H54 (cell line): ENCODE results near the gene FRAS1.

Experiments
- DNase-seq: peaks from one replicate; pipeline ENCODE4 v3.0.0; 2011; ENCODE audit warnings: low spot score, mixed read lengths; ENCODE audit not compliant: insufficient read length
- FAIRE-seq: peaks from 3 replicates; lab custom pipeline; 2011; peaks lifted over from hg19 to GRCh38; lab: Jason Lieb, UNC
- POLR2A ChIP-seq: IDR thresholded peaks from 2 replicates; pipeline ENCODE4 v1.6.1; 2011; ENCODE audit warnings: low read depth, mild to moderate bottlenecking, low read length

FRAS1 gene

DNA sequence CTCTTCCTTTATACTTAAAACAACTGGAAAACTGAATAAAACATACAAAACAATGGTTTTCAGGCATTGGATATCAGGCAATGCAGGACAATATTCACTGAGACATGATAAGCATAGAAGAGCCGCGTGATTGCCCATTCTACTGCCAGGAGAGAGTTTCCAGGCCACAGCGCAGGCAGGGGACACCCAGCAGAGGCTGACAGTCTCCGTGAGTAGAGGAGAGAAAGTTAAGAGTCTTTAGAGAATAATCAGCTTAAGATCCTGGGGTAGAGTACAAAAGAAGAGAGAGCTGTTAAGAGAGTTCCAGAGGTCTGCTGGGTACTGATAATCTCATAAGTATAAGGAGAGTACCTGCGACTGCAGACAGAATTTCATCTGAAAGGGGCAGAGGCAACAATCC, 18.4 kb upstream of the FRAS1 start:
- FAIRE-seq (no peak), DNase-seq (no peak)
- TF ChIP-seq POLR2A, result no peak

DNA sequence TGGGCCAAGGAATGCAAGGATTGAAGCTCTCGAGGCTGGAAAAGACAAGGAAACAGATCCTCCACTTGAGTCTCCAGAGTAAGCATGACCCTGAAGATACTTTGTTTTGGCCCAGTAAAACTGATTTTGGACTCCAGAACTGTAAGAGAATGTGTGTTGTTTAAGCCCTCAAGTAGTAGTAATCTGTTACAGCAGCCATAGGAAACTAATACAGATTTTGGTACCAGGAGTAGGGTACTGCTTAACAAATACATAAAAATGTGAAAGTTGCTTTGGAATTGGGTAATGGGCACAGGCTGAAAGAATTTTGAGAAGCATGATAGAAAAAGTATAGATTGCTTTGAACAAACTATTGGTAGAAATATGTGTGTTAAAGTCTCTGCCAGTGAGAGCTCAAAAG, 17.4 kb upstream of the FRAS1 start:
- DNase-seq, result no peak
- no peak for TF ChIP-seq POLR2A
- FAIRE-seq, result no peak

GRCh38 chr4:78040431-78040830, 16.7 kb upstream of the FRAS1 start:
- DNase-seq (no peak), FAIRE-seq (no peak)
- TF ChIP-seq POLR2A, result no peak

- DNase-seq, result no peak
- no peak for FAIRE-seq
- no peak for TF ChIP-seq POLR2A
Observed at GRCh38 chr4:78047366-78047765, 9.8 kb upstream of the FRAS1 start.

- FAIRE-seq, result no peak
- no peak for DNase-seq
- no peak for TF ChIP-seq POLR2A
Observed at GRCh38 chr4:78056265-78057129, 626 bp upstream of the FRAS1 start.

DNA sequence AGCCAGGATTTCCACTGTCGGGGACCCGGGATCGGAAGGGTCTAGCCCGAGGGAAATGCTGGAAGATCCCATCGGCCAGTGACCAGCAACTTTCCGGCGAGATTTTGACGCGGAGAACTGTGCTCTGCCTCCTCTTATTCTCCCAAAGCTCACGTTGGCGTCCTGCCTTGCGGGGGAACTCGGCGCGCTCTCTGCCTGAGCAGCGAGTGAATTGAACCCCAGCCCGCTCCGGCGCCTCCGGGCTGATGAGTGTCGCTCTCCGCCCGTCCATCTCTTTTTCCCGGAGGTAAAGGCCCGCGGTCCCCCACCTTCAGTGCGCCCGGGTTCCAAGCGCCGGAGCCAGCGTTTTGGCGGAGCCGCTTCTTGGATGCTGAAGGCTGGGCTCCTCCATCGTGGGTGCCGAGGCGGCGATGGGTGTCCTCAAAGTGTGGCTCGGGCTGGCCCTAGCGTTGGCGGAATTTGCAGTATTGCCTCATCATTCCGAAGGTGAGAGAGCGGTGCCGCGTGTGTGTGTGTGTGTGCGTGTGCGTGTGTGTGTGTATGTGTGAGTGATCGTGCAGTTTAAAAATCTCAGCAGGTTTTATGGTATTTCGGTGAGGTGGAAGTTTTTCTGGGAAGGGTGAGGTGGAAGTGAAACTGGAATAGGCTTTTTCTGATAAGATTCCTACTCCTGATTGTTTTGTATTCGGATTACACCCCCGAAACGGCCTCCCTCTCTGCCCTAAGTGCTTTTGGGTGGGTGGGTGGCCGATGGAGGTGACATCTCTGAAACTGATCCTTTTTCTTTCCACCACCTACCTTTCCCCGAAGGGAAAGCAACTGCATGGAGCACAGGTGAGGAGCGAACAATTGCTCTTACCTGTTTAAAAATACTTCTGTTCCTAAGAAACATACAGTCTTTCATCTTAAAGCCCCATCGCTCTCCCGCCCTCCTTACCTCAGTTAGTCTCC, 752 bp downstream of the FRAS1 start:
- no peak for TF ChIP-seq POLR2A
- no peak for FAIRE-seq
- DNase-seq, result no peak

GRCh38 chr4:78058591-78059523, 1.7 kb downstream of the FRAS1 start:
- DNase-seq, result no peak
- FAIRE-seq, result no peak

DNA sequence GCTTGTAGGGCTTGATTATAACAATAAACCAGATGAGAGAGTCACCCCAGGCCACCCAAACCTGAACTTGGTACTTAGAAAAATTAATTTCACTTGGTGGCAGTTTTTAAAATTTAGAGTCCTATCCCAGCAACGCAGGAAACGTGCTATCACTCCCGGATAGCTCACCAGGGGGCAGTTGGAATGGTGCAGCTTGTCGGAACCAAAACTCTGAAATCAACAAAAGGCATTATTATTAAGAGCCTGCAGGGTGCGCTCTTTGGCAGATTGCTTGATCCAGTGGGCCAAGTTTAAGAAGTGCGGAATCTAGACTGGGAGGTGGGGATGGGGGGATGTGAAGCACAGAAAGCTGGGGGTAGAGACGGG, 2.4 kb downstream of the FRAS1 start:
- no peak for TF ChIP-seq POLR2A
- FAIRE-seq, result no peak

More at GRCh38 chr4:78058591-78059523, 1.7 kb downstream of the FRAS1 start:
- no peak for TF ChIP-seq POLR2A

DNA sequence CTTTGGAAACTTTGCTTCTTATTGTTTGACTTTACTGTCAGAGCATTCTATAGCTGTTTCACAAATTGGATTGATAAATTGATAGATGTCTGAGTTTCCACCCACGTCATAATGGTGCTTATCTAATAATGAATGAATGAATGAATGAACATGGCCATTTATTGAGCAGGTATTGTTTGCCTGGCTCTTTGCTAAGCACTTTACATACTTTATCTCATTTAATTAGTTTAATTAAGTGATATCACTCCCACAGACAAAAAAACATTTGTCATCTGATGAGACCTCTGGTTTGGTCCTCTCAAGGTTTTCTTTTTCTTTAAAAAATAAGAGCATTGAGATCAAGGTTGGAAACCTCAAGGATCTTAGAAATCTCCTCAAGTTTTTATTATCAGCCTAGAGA, 2.8 kb downstream of the FRAS1 start:
- FAIRE-seq (no peak), DNase-seq (no peak)
- TF ChIP-seq POLR2A, result no peak

More for the DNA sequence above, 2.4 kb downstream of the FRAS1 start:
- DNase-seq, result no peak

GRCh38 chr4:78061939-78062570, 4.9 kb downstream of the FRAS1 start:
- FAIRE-seq, result no peak
- DNase-seq, result no peak
- TF ChIP-seq POLR2A, result no peak

DNA sequence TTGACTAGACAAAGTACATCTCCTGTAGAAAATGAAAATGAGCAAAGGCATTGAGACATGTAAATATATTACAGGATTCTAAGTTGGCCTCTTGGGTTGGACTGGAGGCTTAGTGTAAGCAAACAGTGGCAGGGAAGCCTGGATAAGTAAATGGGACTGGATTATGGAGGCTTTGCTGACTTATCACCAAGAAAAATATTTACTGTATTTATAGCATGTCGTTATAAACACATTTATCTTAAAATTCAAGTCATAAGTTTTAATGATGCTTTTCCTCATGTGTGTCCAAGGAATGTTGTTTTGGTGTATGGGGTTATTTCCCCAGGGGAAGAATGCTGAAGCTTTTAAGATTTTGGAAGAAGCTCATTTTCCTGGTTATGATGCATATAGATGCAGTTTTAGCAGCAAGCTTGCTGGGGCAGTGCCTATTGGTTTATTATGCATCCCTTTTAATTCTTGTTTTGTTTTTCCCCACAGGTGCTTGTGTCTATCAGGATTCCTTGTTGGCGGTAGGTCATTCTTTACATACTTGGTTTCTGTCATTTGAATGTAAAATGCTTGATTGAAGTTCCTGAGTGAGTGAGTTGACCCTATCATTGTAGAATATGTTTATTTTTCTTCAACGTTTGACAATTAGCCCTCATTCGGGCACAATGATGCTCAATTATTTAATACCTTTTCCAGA, 8.5 kb downstream of the FRAS1 start:
- FAIRE-seq, result no peak
- TF ChIP-seq POLR2A, result no peak
- no peak for DNase-seq

DNA sequence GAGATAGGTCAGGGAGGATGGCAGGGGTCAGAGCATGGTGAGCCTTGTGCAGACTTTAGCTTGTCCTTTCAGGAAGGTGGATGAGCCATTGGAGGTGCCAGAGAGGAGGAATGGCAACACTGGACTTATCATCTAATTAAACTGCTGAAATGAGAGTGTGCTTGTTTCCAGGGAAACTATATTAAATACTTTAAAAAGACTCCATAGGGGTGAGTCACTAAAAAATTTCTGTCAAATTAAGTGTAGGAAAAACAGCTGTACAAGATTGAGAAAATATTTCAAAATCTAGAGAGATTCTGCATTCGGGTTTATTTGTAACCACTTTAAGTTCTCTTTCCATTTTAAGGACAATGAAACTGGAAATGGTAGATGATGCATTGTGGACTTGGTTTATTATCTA, 11.4 kb downstream of the FRAS1 start:
- DNase-seq (no peak), FAIRE-seq (no peak)
- TF ChIP-seq POLR2A, result no peak
